ENCODE measurements around the gene STEAP1B. TPM values are rescaled to one million over a fixed set of nuclear protein-coding genes. Genes with fewer than 3 reads are reported as not detected.

Gene STEAP1B
- total RNA-seq, result 1.8 and 5.2 TPM in 2 replicates

DNA sequence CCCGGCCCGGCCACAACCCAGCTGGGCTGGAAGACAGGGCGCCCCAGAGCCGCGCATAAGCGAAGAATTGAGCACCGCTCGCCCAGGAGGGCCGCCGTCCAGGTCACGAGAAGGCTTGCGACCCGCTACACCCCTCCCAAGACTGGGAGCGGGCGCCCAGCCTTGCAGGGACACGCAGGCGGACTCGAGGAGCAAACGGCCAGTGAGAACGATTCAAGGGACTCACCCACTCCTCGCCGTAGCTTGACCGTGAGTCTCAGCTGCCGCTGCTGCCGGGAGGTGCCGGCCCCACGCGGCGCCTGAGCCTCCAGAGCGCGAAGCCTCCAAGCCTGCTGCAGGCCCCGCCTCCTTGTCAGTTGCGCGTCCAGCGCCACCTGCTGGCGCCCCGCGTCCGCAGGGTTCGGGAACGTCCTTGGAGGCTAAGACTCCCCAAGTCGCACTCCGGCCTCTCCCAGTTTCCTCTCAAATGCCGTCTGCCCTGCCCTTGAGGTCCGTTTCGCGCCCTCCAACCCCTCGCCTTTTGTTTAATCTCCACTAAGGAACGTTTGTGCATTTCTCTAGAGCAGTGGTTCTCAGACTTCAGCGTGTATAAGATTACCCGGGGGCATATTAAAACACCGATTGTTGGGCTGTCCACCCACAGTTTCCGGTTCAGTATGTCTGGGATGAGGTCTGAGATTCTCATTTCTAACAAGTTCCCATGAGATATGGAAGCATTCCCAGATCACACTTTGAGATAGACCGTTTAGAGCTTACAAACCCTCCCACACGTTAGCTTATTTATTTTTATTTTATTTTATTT, at the start of gene STEAP1B:
TSS of gene STEAP1B (minus strand) at position 301 of the 802 bp plus-strand sequence. CDS start 5,333 bp downstream, outside the sequence.

Other genes with a start within 250 kb of the STEAP1B start
- 10.5 and 42.4 TPM in 2 replicates for gene RAPGEF5, start 143.0 kb downstream of the STEAP1B start, total RNA-seq
- 184 and 291 TPM in 2 replicates for gene IL6, start 227.0 kb upstream of the STEAP1B start, total RNA-seq

All from cardiac atrium fibroblast (primary cell).